Kidney (tissue), 14 donors: Measurements from ENCODE around the gene ADPRH. TPM values are rescaled to one million over a fixed set of nuclear protein-coding genes. Genes with fewer than 3 reads are reported as not detected.

Experiments
- DNase-seq, 5 donors: peaks; one replicate each; pipeline ENCODE4 v3.0.0-alpha.2; 2013 to 2020
- FAIRE-seq: peaks from 2 replicates; lab custom pipeline; 2012; peaks lifted over from hg19 to GRCh38; lab: Jason Lieb, UNC
- H3K27ac ChIP-seq, 2 donors: one replicate each; pipeline ENCODE4 v1.7.0; 2013; ENCODE audit warnings: low read depth in 2 of 2, low read length in 2 of 2, inconsistent platforms in 1 of 2
- H3K27me3 ChIP-seq: one replicate; pipeline ENCODE4 v1.7.1; 2013; ENCODE audit warnings: low read length, inconsistent platforms; ENCODE audit not compliant: control insufficient read depth, insufficient read depth
- H3K36me3 ChIP-seq, 3 donors: one replicate each; pipeline versions ENCODE4 v1.7.0 to v1.7.1; 2013; ENCODE audit warnings: low read length in 3 of 3, control low read depth in 1 of 3, inconsistent platforms in 1 of 3; ENCODE audit not compliant: insufficient read depth in 3 of 3, control insufficient read depth in 2 of 3
- H3K4me1 ChIP-seq, 3 donors: one replicate each; pipeline versions ENCODE4 v1.7.0 to v1.7.1; 2013; ENCODE audit warnings: low read length in 3 of 3, inconsistent platforms in 1 of 3, low read depth in 1 of 3; ENCODE audit not compliant: control insufficient read depth in 2 of 3, insufficient read depth in 2 of 3
- H3K4me3 ChIP-seq, 3 donors: one replicate each; pipeline versions ENCODE4 v1.7.0 to v1.8.1; 2013; ENCODE audit warnings: low read length in 3 of 3, control low read depth in 1 of 3, inconsistent platforms in 1 of 3
- H3K9ac ChIP-seq, 3 donors: one replicate each; pipeline versions ENCODE4 v1.7.0 to v1.7.1; 2013; ENCODE audit warnings: low read length in 3 of 3, control low read depth in 1 of 3, inconsistent platforms in 1 of 3
- H3K9me3 ChIP-seq, 3 donors: one replicate each; pipeline versions ENCODE4 v1.7.0 to v1.7.1; 2013; ENCODE audit warnings: low read length in 3 of 3, control low read depth in 1 of 3, inconsistent platforms in 1 of 3; ENCODE audit not compliant: control insufficient read depth in 2 of 3, insufficient read depth in 1 of 3
- intact Hi-C: fragments of 100-400 bp; cut with DNase I; formaldehyde crosslinking; loops from one replicate; pipeline ENCODE4 v1.11.1; 2022
- polyA plus RNA-seq: library from polyadenylated mRNA; stranded (reverse); fragments of 350-450 nt; fragmentation: Illumina TruSeq; extraction: RNeasy Lipid Tissue Mini Kit (QIAGEN cat#74804); gene quantifications from one replicate; pipeline ENCODE4 v1.2.3, GENCODE V29; 2014; ENCODE audit warnings: low read depth, low replicate concordance; ENCODE audit not compliant: insufficient read depth
- total RNA-seq: library from RNA; stranded (reverse); fragmentation: NEBNext Ultra II Directional; extraction: Animal tissue kit (Norgen Biotek cat#: 25700); gene quantifications from one replicate; pipeline ENCODE4 v1.2.1, GENCODE V29; 2021
- TF ChIP-seq, protein P1 (sequence below): IDR thresholded peaks from 3 replicates; pipeline ENCODE4 v1.5.1; 2012; ENCODE audit warnings: mild to moderate bottlenecking, moderate library complexity, borderline replicate concordance; ENCODE audit not compliant: insufficient read depth; ENCODE audit errors: extremely low read depth
- donor health status: control.
- donor health status: control.
- donor health status: control.
- donor health status: control.
- donor health status: control.
- donor health status: DM: yes; HTN: yes; CAD: no.
- donor health status: Normal renal cell carcinoma (clear cell type).

Gene ADPRH
- total and polyA plus RNA-seq, 2 donors from 2014 or later, result 5.2 to 15.0 TPM

- Histone ChIP-seq H3K4me1 (no peaks in the 10 kb centered on the region), H3K9me3 (peaks cover 0 to under 1% (median 0%) of the 10 kb centered on the region in 3 donors), H3K27me3 (no peaks in the 10 kb centered on the region), H3K27ac (no peak overlapping the region), H3K4me3 (no peak overlapping the region), H3K9ac (no peak overlapping the region), H3K36me3 (no peaks in the 10 kb centered on the region)
- DNase-seq (no peak), FAIRE-seq (no peak)
- TF ChIP-seq, protein P1, sequence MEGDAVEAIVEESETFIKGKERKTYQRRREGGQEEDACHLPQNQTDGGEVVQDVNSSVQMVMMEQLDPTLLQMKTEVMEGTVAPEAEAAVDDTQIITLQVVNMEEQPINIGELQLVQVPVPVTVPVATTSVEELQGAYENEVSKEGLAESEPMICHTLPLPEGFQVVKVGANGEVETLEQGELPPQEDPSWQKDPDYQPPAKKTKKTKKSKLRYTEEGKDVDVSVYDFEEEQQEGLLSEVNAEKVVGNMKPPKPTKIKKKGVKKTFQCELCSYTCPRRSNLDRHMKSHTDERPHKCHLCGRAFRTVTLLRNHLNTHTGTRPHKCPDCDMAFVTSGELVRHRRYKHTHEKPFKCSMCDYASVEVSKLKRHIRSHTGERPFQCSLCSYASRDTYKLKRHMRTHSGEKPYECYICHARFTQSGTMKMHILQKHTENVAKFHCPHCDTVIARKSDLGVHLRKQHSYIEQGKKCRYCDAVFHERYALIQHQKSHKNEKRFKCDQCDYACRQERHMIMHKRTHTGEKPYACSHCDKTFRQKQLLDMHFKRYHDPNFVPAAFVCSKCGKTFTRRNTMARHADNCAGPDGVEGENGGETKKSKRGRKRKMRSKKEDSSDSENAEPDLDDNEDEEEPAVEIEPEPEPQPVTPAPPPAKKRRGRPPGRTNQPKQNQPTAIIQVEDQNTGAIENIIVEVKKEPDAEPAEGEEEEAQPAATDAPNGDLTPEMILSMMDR, result no peak
- intact Hi-C loops, result no loop called here
Measured at GRCh38 chr3:119616056-119616455, 36.8 kb downstream of the ADPRH start.

DNA sequence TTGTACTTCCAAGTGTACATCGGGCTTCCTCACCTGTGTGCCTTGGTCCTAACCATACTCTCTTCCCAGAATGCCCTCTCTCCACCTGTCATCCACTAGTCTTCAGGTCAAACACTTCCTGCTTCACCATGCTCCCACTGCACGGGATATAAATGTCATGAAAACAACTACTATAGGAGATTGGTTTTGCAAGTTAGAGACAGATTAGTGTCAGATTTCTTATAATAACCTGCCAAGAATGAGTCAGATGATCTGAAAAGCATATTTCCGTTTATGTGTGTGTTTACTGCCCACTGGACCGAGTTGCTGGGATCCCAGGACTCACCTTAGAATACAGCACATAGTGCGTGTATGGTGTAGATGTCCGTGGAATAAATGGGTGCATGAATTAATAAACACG is 39.8 kb downstream of the ADPRH start:
- H3K4me3 ChIP-seq, result no peak overlapping the region

DNA sequence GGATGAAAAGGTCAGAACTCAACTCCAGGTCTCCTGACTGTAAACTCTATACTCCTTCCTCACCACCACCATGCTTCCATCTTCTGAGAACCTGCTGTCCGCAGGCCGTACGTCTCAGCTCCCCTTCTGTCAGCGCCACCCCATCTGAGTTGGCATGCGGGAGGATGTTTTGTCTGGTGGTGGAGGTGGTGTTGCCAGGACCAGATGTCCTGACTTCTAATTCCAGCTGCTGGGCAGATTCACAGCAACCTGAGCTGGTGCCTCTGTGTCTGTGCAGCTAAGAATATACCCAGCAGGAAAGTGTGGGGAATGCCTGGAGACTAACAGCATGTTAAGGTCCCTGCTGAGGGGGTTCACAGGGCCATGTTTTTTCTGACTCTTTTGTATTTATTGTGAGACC is 41.6 kb downstream of the ADPRH start:
- H3K9ac ChIP-seq, result no peak overlapping the region
- intact Hi-C loops, result no loop called here

More for the DNA sequence above, 39.8 kb downstream of the ADPRH start:
- Histone ChIP-seq H3K27me3 (no peaks in the 10 kb centered on the region), H3K9ac (no peak overlapping the region), H3K36me3 (no peaks in the 10 kb centered on the region), H3K4me1 (no peaks in the 10 kb centered on the region), H3K27ac (no peak overlapping the region), H3K9me3 (no peaks in the 10 kb centered on the region)
- intact Hi-C loops, result no loop called here
- DNase-seq (no peak), FAIRE-seq (no peak)
- TF ChIP-seq, protein P1, result no peak

More for the DNA sequence above, 41.6 kb downstream of the ADPRH start:
- no peak overlapping the region for H3K4me3 ChIP-seq
- H3K9me3 ChIP-seq, result no peaks in the 10 kb centered on the region
- no peaks in the 10 kb centered on the region for H3K27me3 ChIP-seq
- FAIRE-seq (no peak), DNase-seq (peak in 1 of 5 donors; percentile 12)
- TF ChIP-seq, protein P1, result no peak
- H3K27ac ChIP-seq, result no peak overlapping the region
- H3K4me1 ChIP-seq, result no peaks in the 10 kb centered on the region
- no peaks in the 10 kb centered on the region for H3K36me3 ChIP-seq
